H1 (cell line): ENCODE measurements around the gene C22orf31. TPM values are rescaled to one million over a fixed set of nuclear protein-coding genes. Genes with fewer than 3 reads are reported as not detected.

Experiments
- CTCF ChIA-PET: fragments of 300-600 bp; sonication (Branson Sonifier 250); formaldehyde crosslinking; loops from one replicate; lab custom pipeline; 2021; ENCODE audit not compliant: partially characterized antibody; lab: Charles Lee
- POLR2A ChIA-PET: fragments of 300-600 bp; sonication (Branson Sonifier 250); formaldehyde crosslinking; loops from one replicate; lab custom pipeline; 2021; ENCODE audit warnings: inconsistent platforms; ENCODE audit not compliant: partially characterized antibody; lab: Charles Lee
- DNase-seq, 2 experiments: peaks; one replicate each; pipeline versions ENCODE4 v3.0.0 to v3.0.0-alpha.2; 2010 to 2022; ENCODE audit warnings: low spot score in 2 of 2, low read depth in 1 of 2, mixed read lengths in 1 of 2
- FAIRE-seq: peaks from 2 replicates; lab custom pipeline; 2011; peaks lifted over from hg19 to GRCh38; lab: Jason Lieb, UNC
- H2AFZ ChIP-seq: 2 replicates; pipeline ENCODE4 v1.8.1; 2012; ENCODE audit warnings: low read length, inconsistent platforms
- H2AK5ac ChIP-seq: 2 replicates; pipeline ENCODE4 v1.6.1; 2013; ENCODE audit warnings: low read depth, low read length
- H2BK120ac ChIP-seq: replicated peaks from 2 replicates; pipeline ENCODE3; 2013; ENCODE audit warnings: low read depth, low read length, inconsistent platforms
- H2BK12ac ChIP-seq: 2 replicates; pipeline ENCODE4 v1.6.1; 2013; ENCODE audit warnings: low read depth, low read length
- H2BK15ac ChIP-seq: 2 replicates; pipeline ENCODE4 v1.6.1; 2013; ENCODE audit warnings: low read length
- H2BK20ac ChIP-seq: 2 replicates; pipeline ENCODE4 v1.6.1; 2013; ENCODE audit warnings: low read length
- H2BK5ac ChIP-seq: 2 replicates; pipeline ENCODE4 v1.6.1; 2013; ENCODE audit warnings: low read depth, low read length
- H3K14ac ChIP-seq: 2 replicates; pipeline ENCODE4 v1.6.1; 2013; ENCODE audit warnings: inconsistent platforms; ENCODE audit not compliant: insufficient read length
- H3K18ac ChIP-seq: 2 replicates; pipeline ENCODE4 v1.6.1; 2013; ENCODE audit warnings: low read length; ENCODE audit errors: extremely low read depth
- H3K23ac ChIP-seq: 2 replicates; pipeline ENCODE4 v1.6.1; 2013; ENCODE audit warnings: inconsistent platforms; ENCODE audit not compliant: insufficient read length
- H3K23me2 ChIP-seq: 2 replicates; pipeline ENCODE4 v1.6.1; 2013; ENCODE audit warnings: low read depth, low read length
- H3K27ac ChIP-seq: 2 replicates; pipeline ENCODE4 v1.6.1; 2011; ENCODE audit warnings: low read depth, low read length, inconsistent platforms
- H3K27me3 ChIP-seq, 4 experiments: replicated peaks in 1 of 4; 1 replicate in 1 of 4; 2 replicates in 3 of 4; pipeline versions ENCODE4 v1.6.1 to v1.8.1; 2011 to 2013; ENCODE audit warnings: low read length in 3 of 4, mild to moderate bottlenecking in 3 of 4, inconsistent platforms in 2 of 4, mixed read lengths in 2 of 4, moderate library complexity in 1 of 4; ENCODE audit not compliant: control insufficient read depth in 3 of 4, insufficient read depth in 3 of 4; ENCODE audit errors: extremely low read depth in 1 of 4
- H3K36me3 ChIP-seq, 4 experiments: 2 replicates each; pipeline versions ENCODE4 v1.6.1 to v1.8.1; 2011 to 2013; ENCODE audit warnings: mild to moderate bottlenecking in 4 of 4, low read length in 3 of 4, moderate library complexity in 2 of 4, control low read depth in 1 of 4, inconsistent platforms in 1 of 4; ENCODE audit not compliant: insufficient read depth in 4 of 4, control insufficient read depth in 2 of 4
- H3K4ac ChIP-seq: replicated peaks from 2 replicates; pipeline ENCODE3; 2013; ENCODE audit warnings: low read length, low read depth, mixed read lengths, inconsistent platforms; ENCODE audit not compliant: insufficient read length
- H3K4me1 ChIP-seq, 4 experiments: replicated peaks in 1 of 4; 1 replicate in 1 of 4; 2 replicates in 3 of 4; pipeline versions ENCODE4 v1.6.1 to v1.8.1; 2011 to 2013; ENCODE audit warnings: low read length in 3 of 4, inconsistent platforms in 2 of 4, mixed read lengths in 1 of 4; ENCODE audit not compliant: insufficient read depth in 4 of 4, control insufficient read depth in 3 of 4
- H3K4me2 ChIP-seq, 2 experiments: 2 replicates each; pipeline versions ENCODE4 v1.6.1 to v1.8.1; 2011 to 2013; ENCODE audit warnings: low read depth in 2 of 2, low read length in 2 of 2, control low read depth in 1 of 2, inconsistent platforms in 1 of 2, mild to moderate bottlenecking in 1 of 2; ENCODE audit not compliant: insufficient read depth in 1 of 2
- H3K4me3 ChIP-seq, 4 experiments: fragments of 200-600, 300-600 bp in 1 of 4; sonication (generic), shearing (Covaris generic), sonication (Bioruptor Twin) in 1 of 4; 2 replicates each; pipeline versions ENCODE4 v1.5.1 to v1.8.1; 2011 to 2016; ENCODE audit warnings: low read length in 4 of 4, low read depth in 3 of 4, control low read depth in 2 of 4, inconsistent platforms in 2 of 4, mild to moderate bottlenecking in 2 of 4, mixed read lengths in 1 of 4, moderate library complexity in 1 of 4; ENCODE audit not compliant: insufficient read depth in 2 of 4; ENCODE audit errors: extremely low read depth in 1 of 4
- H3K56ac ChIP-seq: replicated peaks from 2 replicates; pipeline ENCODE3; 2013; ENCODE audit warnings: low read depth, mild to moderate bottlenecking, mixed read lengths, low read length, inconsistent platforms; ENCODE audit not compliant: insufficient read length
- H3K79me1 ChIP-seq: 2 replicates; pipeline ENCODE4 v1.6.1; 2013; ENCODE audit warnings: low read depth, low read length, control low read depth
- H3K79me2 ChIP-seq, 2 experiments: 2 replicates each; pipeline versions ENCODE4 v1.6.1 to v1.8.1; 2012 to 2013; ENCODE audit warnings: low read length in 2 of 2, mild to moderate bottlenecking in 2 of 2, inconsistent platforms in 1 of 2; ENCODE audit not compliant: insufficient read depth in 2 of 2, control insufficient read depth in 1 of 2
- H3K9ac ChIP-seq, 4 experiments: replicated peaks in 1 of 4; 1 replicate in 1 of 4; 2 replicates in 3 of 4; pipeline versions ENCODE4 v1.6.1 to v1.8.1; 2011 to 2013; ENCODE audit warnings: low read depth in 3 of 4, low read length in 3 of 4, control low read depth in 2 of 4, mild to moderate bottlenecking in 2 of 4, moderate library complexity in 2 of 4, inconsistent platforms in 1 of 4; ENCODE audit errors: extremely low read depth in 1 of 4
- H3K9me3 ChIP-seq, 2 experiments: 2 replicates each; pipeline versions ENCODE4 v1.6.1 to v1.8.1; 2012 to 2013; ENCODE audit warnings: mild to moderate bottlenecking in 2 of 2, moderate library complexity in 2 of 2, control low read depth in 1 of 2, inconsistent platforms in 1 of 2, low read depth in 1 of 2, low read length in 1 of 2, mixed read lengths in 1 of 2; ENCODE audit not compliant: insufficient read depth in 2 of 2
- H4K20me1 ChIP-seq, 2 experiments: replicated peaks in 1 of 2; 2 replicates each; pipeline versions ENCODE3 to v1.8.1; 2011 to 2013; ENCODE audit warnings: inconsistent platforms in 2 of 2, low read length in 2 of 2, mild to moderate bottlenecking in 1 of 2; ENCODE audit not compliant: insufficient read depth in 2 of 2, control insufficient read depth in 1 of 2
- H4K5ac ChIP-seq: 2 replicates; pipeline ENCODE4 v1.6.1; 2013; ENCODE audit warnings: low read length, low read depth, mixed read lengths, inconsistent platforms; ENCODE audit not compliant: insufficient read length
- H4K8ac ChIP-seq: 2 replicates; pipeline ENCODE4 v1.8.0; 2013; ENCODE audit warnings: mild to moderate bottlenecking, moderate library complexity, low read length, inconsistent platforms; ENCODE audit not compliant: insufficient read depth; ENCODE audit errors: extremely low read depth
- H4K91ac ChIP-seq: replicated peaks from 2 replicates; pipeline ENCODE3; 2013; ENCODE audit warnings: low read length, mixed read lengths, inconsistent platforms; ENCODE audit not compliant: insufficient read length
- CHD1 ChIP-seq: IDR thresholded peaks from 2 replicates; pipeline ENCODE4 v1.6.1; 2012; ENCODE audit warnings: low read depth, low read length, improper control_type of control experiment
- EP300 ChIP-seq, 2 experiments: IDR thresholded peaks; 1 replicate in 1 of 2; 2 replicates in 1 of 2; pipeline ENCODE4 v1.6.1; 2011 to 2012; ENCODE audit warnings: low read depth in 2 of 2, low read length in 2 of 2, mild to moderate bottlenecking in 2 of 2, borderline replicate concordance in 1 of 2, inconsistent platforms in 1 of 2, moderate library complexity in 1 of 2
- EZH2 ChIP-seq: fragments of 200-600 bp; sonication (generic); IDR thresholded peaks from 2 replicates; pipeline ENCODE4 v1.7.1; 2012; ENCODE audit warnings: low read depth, mild to moderate bottlenecking, moderate library complexity, low read length, inconsistent platforms; ENCODE audit not compliant: severe bottlenecking
- HDAC6 ChIP-seq: IDR thresholded peaks from one replicate; pipeline ENCODE4 v1.7.1; 2012; ENCODE audit warnings: low read depth, mild to moderate bottlenecking, inconsistent platforms, low read length, moderate library complexity
- KDM4A ChIP-seq: IDR thresholded peaks from one replicate; pipeline ENCODE4 v1.7.1; 2012; ENCODE audit warnings: low read depth, mild to moderate bottlenecking, moderate library complexity, low read length, inconsistent platforms; ENCODE audit not compliant: severe bottlenecking
- POLR2AphosphoS5 ChIP-seq: IDR thresholded peaks from 2 replicates; pipeline ENCODE4 v1.6.1; 2011; ENCODE audit warnings: low read depth, low read length
- RBBP5 ChIP-seq: IDR thresholded peaks from 2 replicates; pipeline ENCODE4 v1.7.1; 2012; ENCODE audit warnings: low read depth, mild to moderate bottlenecking, inconsistent platforms, low read length, moderate library complexity, borderline replicate concordance
- SIRT6 ChIP-seq: IDR thresholded peaks from one replicate; pipeline ENCODE4 v1.7.1; 2012; ENCODE audit warnings: low read length, inconsistent platforms
- TAF1 ChIP-seq: IDR thresholded peaks from 2 replicates; pipeline ENCODE4 v1.6.1; 2011; ENCODE audit warnings: mild to moderate bottlenecking, low read depth, low read length
- TAF7 ChIP-seq: optimal IDR thresholded peaks from 2 replicates; pipeline ENCODE3; 2011; ENCODE audit warnings: low read depth, mild to moderate bottlenecking, inconsistent platforms, low read length, moderate library complexity, borderline replicate concordance
- TEAD4 ChIP-seq: IDR thresholded peaks from 2 replicates; pipeline ENCODE4 v1.6.1; 2012; ENCODE audit warnings: low read depth, low read length, inconsistent platforms, mixed read lengths
- ZNF274 ChIP-seq: IDR thresholded peaks from 2 replicates; pipeline ENCODE4 v1.7.0; 2012; ENCODE audit warnings: low read length, borderline replicate concordance; ENCODE audit errors: extremely low read depth
- WGBS, 2 experiments: shearing (Covaris generic) in 1 of 2; methylation state at CpG; one replicate each; pipeline versions ENCODE4 v1.1.6 to v1.1.7; 2013 to 2015; ENCODE audit warnings: low lambda C conversion rate in 2 of 2, mixed read lengths in 2 of 2, inconsistent platforms in 1 of 2, low coverage in 1 of 2, missing lambda C conversion rate in 1 of 2; ENCODE audit not compliant: insufficient replicate concordance in 2 of 2, insufficient coverage in 1 of 2, insufficient read length in 1 of 2; ENCODE audit errors: extremely low coverage in 1 of 2, missing lambda C conversion rate in 1 of 2; 5-methylcytosine and 5-hydroxymethylcytosine counted together
- polyA plus RNA-seq, 7 experiments: library from polyadenylated mRNA; depleted of rRNA in 3 of 7; stranded (reverse) in 5 of 7; unstranded in 2 of 7; fragments of >200 nt in 5 of 7; fragments of 200-250 nt in 2 of 7; gene quantifications; 1 replicate in 5 of 7; 2 replicates in 1 of 7; 4 replicates in 1 of 7; pipeline versions ENCODE4 v1.2.1 to v1.2.3, GENCODE V29; 2011 to 2013; ENCODE audit warnings: missing spikeins in 2 of 7, mixed read lengths in 2 of 7
- total RNA-seq: library from RNA; stranded (reverse); fragmentation: NEBNext Ultra II Directional; extraction: Animal tissue kit (Norgen Biotek cat#: 25700); gene quantifications from 2 replicates; pipeline ENCODE4 v1.2.1, GENCODE V29; 2021

C22orf31 gene
- total and polyA plus RNA-seq, 2 of the 8 experiments (the other 6 are each of a cell fraction or from before 2014, with no cell fraction given) = not detected

DNA sequence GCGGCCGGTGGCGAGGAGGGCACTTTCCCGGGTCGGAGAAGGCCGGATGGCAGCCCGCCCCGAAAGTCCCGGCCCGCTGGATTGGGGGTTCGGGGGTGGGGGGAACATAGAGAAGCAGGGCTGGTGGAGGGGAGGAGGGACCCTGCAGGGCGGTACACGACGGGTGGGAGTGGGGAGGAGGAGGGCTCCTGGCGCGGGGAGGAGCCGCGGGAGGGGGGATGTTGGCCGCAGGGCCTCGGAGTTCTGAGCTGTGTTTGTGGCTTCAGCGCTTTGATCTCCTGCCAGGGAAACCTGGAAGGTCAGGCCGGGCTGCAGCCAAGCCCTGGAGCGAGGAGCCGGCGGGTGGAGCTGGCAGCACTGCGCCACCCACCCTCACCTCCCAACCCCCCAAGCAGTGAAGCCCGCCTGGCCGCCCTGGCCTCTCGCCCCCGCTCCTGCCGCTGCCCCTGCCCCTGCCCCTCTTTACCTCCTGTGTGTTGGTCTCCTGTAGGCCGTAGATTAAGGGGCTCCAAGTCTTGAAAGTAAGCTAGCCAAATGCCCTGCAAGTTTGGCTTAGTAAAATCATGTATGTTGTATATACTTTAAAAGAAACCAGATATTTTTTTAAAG lies 30.9 kb downstream of the C22orf31 start:
- WGBS, 2 experiments = 4% methylated on average over 10 of the region's 32 CpGs; no CpG with 5 or more reads in 1 of the 2 experiments
- peak overlapping the region; percentile 95; the same call in 1 of the 2 replicates for H2BK12ac ChIP-seq
- ChIA-PET POLR2A (interaction anchor here (0.6 to 3.4 kb wide), 12 partner anchors 10 to 147 kb away, joined by 3 to 16 read pairs (median 3); partner anchors contain the start of gene ZNRF3), CTCF (interaction anchor here (0.5 to 7.1 kb wide), 16 partner anchors 10 to 177 kb away, joined by 3 to 37 read pairs (median 3); no protein-coding TSS in a partner anchor)
- H4K91ac ChIP-seq = no peak overlapping the region
- no peak overlapping the region; a peak in 1 of 7 replicates for H3K9ac ChIP-seq
- H4K8ac ChIP-seq = no peak overlapping the region; the same call in 1 of the 2 replicates
- peak overlapping the region; percentile 19 for H3K56ac ChIP-seq
- H3K14ac ChIP-seq = no peak overlapping the region
- H3K23me2 ChIP-seq = peaks cover 5% of the 10 kb centered on the region
- H3K9me3 ChIP-seq = no peaks in the 10 kb centered on the region
- peak overlapping the region; percentile 85; the same call in 1 of the 2 replicates for H3K18ac ChIP-seq
- H3K23ac ChIP-seq = no peak overlapping the region
- DNase-seq = peak in 1 of 2 experiments; percentile 74
- peaks cover 0 to 2% of the 10 kb centered on the region in 2 experiments for H4K20me1 ChIP-seq
- peaks cover 16% of the 10 kb centered on the region for H3K79me1 ChIP-seq
- peak overlapping the region; percentile 35; the same call in 1 of the 2 replicates for H3K27ac ChIP-seq
- peak overlapping the region; percentile 37 to 59 (median 42); a peak in 7 of 8 replicates for H3K4me3 ChIP-seq
- no peak overlapping the region for H2AFZ ChIP-seq
- no peaks in the 10 kb centered on the region for H3K27me3 ChIP-seq
- no peak overlapping the region; the same call in 1 of the 2 replicates for H2BK15ac ChIP-seq
- peak overlapping the region; percentile 87; the same call in 1 of the 2 replicates for H2BK5ac ChIP-seq
- FAIRE-seq = no peak
- peak overlapping the region; percentile 66 to 80 for H3K4me2 ChIP-seq
- no peak overlapping the region for H3K4ac ChIP-seq
- H4K5ac ChIP-seq = no peak overlapping the region
- H3K79me2 ChIP-seq = peaks cover 0 to 32% of the 10 kb centered on the region in 2 experiments; a peak in 2 of 4 replicates
- H2AK5ac ChIP-seq = no peak overlapping the region
- H2BK120ac ChIP-seq = no peak overlapping the region
- H3K36me3 ChIP-seq = 0 out of 8 replicates have a peak, but pooled peaks cover 0 to 2% (median 0%) of the 10 kb centered on the region in 4 experiments
- H3K4me1 ChIP-seq = peaks cover 11 to 20% (median 15%) of the 10 kb centered on the region in 4 experiments
- no peak overlapping the region for H2BK20ac ChIP-seq
- peak; percentile 8 for TF ChIP-seq TAF7
- no peak for TF ChIP-seq TEAD4
- no peak for TF ChIP-seq SIRT6
- TF ChIP-seq ZNF274 = no peak
- TF ChIP-seq KDM4A = no peak
- peak; percentile 53 for TF ChIP-seq TAF1
- 0 out of 2 replicates have a peak, but pooled peaks have one; percentile 46 for TF ChIP-seq RBBP5
- no peak for TF ChIP-seq EZH2
- peak; percentile 39; the same call in 1 of the 2 replicates for TF ChIP-seq POLR2AphosphoS5
- TF ChIP-seq EP300 (IDR thresholded peaks at IDR 0.05; ENCODE audit: borderline replicate concordance in 1 of 2, low read depth in 2 of 2, low read length in 2 of 2) = no peak
- no peak for TF ChIP-seq HDAC6
- TF ChIP-seq CHD1 = no peak
